Type B pancreatic cell (in vitro differentiated cells): ENCODE data around the gene CTRB1. TPM values are rescaled to one million over a fixed set of nuclear protein-coding genes. Genes with fewer than 3 reads are reported as not detected.
A peak's percentile ranks its signal among the peaks of the same experiment; 100 is the strongest.

Source experiments
- DNase-seq: peaks from one replicate; pipeline ENCODE4 v3.0.0; 2021; ENCODE audit warnings: mixed read lengths; ENCODE audit not compliant: unreplicated experiment; ENCODE audit errors: extremely low spot score
- H3K27ac Mint-ChIP-seq: 2 replicates; pipeline ENCODE4 v1.8.0; 2021; ENCODE audit warnings: mild to moderate bottlenecking, mixed read lengths
- H3K27me3 Mint-ChIP-seq: 2 replicates; pipeline ENCODE4 v1.8.0; 2021; ENCODE audit warnings: mixed read lengths
- H3K36me3 Mint-ChIP-seq: 2 replicates; pipeline ENCODE4 v1.8.0; 2021; ENCODE audit warnings: mixed read lengths
- H3K4me1 Mint-ChIP-seq: one replicate; pipeline ENCODE4 v1.8.0; 2021; ENCODE audit warnings: mixed read lengths; ENCODE audit not compliant: unreplicated experiment
- H3K4me3 Mint-ChIP-seq: 2 replicates; pipeline ENCODE4 v1.8.0; 2021; ENCODE audit warnings: mild to moderate bottlenecking, mixed read lengths
- H3K9me3 Mint-ChIP-seq: 2 replicates; pipeline ENCODE4 v1.8.0; 2021; ENCODE audit warnings: mixed read lengths
- CTCF ChIP-seq: fragments of 200-600 bp; sonication (generic); conservative IDR thresholded peaks from 2 replicates; pipeline ENCODE4 v1.5.0; 2021; ENCODE audit warnings: antibody characterized with exemption, mild to moderate bottlenecking
- total RNA-seq: library from RNA; stranded (reverse); gene quantifications from 2 replicates; pipeline ENCODE4 v1.2.1, GENCODE V29; 2021; ENCODE audit warnings: low replicate concordance

Gene CTRB1
- total RNA-seq, 1 donor from 2014 or later, result not detected

GRCh38 chr16:75228143-75228976 lies 9.6 kb downstream of the CTRB1 start:
- no peaks in the 10 kb centered on the region for H3K27me3 Mint-ChIP-seq
- no peak overlapping the region for H3K4me3 Mint-ChIP-seq
- TF ChIP-seq CTCF, result no peak
- no peak for DNase-seq
- H3K36me3 Mint-ChIP-seq, result peaks cover 7% of the 10 kb centered on the region
- H3K4me1 Mint-ChIP-seq, result no peaks in the 10 kb centered on the region
- no peaks in the 10 kb centered on the region for H3K9me3 Mint-ChIP-seq
- no peak overlapping the region for H3K27ac Mint-ChIP-seq

- H3K27me3 Mint-ChIP-seq, result no peaks in the 10 kb centered on the region
- H3K4me3 Mint-ChIP-seq, result no peak overlapping the region
- DNase-seq, result peak; percentile 67
- no peak for TF ChIP-seq CTCF
- peaks cover 11% of the 10 kb centered on the region for H3K36me3 Mint-ChIP-seq
- H3K27ac Mint-ChIP-seq, result no peak overlapping the region
- H3K9me3 Mint-ChIP-seq, result no peaks in the 10 kb centered on the region
- H3K4me1 Mint-ChIP-seq, result peaks cover 4% of the 10 kb centered on the region
Measured at GRCh38 chr16:75229172-75230031, 10.6 kb downstream of the CTRB1 start.

- DNase-seq, result no peak
- no peak overlapping the region for H3K27ac Mint-ChIP-seq
- peaks cover 4% of the 10 kb centered on the region for H3K4me1 Mint-ChIP-seq
- no peaks in the 10 kb centered on the region for H3K9me3 Mint-ChIP-seq
- TF ChIP-seq CTCF, result no peak
- H3K4me3 Mint-ChIP-seq, result no peak overlapping the region
- no peaks in the 10 kb centered on the region for H3K27me3 Mint-ChIP-seq
- H3K36me3 Mint-ChIP-seq, result peaks cover 11% of the 10 kb centered on the region
Measured at GRCh38 chr16:75230471-75231110, 11.8 kb downstream of the CTRB1 start.

- Mint-ChIP-seq H3K27me3 (no peaks in the 10 kb centered on the region), H3K36me3 (peaks cover 16% of the 10 kb centered on the region), H3K4me1 (peaks cover 4% of the 10 kb centered on the region), H3K4me3 (no peak overlapping the region), H3K9me3 (no peaks in the 10 kb centered on the region), H3K27ac (no peak overlapping the region)
- no peak for DNase-seq
- no peak for TF ChIP-seq CTCF
Measured at GRCh38 chr16:75231570-75231969, 12.8 kb downstream of the CTRB1 start.

- no peaks in the 10 kb centered on the region for H3K27me3 Mint-ChIP-seq
- no peak overlapping the region for H3K4me3 Mint-ChIP-seq
- peak overlapping the region; percentile 68 for H3K27ac Mint-ChIP-seq
- H3K9me3 Mint-ChIP-seq, result no peaks in the 10 kb centered on the region
- peaks cover 16% of the 10 kb centered on the region for H3K36me3 Mint-ChIP-seq
- no peak for DNase-seq
- H3K4me1 Mint-ChIP-seq, result peaks cover 4% of the 10 kb centered on the region
- no peak for TF ChIP-seq CTCF
Measured at GRCh38 chr16:75233611-75233938, 14.8 kb downstream of the CTRB1 start.
